ENCODE data around the gene DLGAP4.

Gene DLGAP4

DNA sequence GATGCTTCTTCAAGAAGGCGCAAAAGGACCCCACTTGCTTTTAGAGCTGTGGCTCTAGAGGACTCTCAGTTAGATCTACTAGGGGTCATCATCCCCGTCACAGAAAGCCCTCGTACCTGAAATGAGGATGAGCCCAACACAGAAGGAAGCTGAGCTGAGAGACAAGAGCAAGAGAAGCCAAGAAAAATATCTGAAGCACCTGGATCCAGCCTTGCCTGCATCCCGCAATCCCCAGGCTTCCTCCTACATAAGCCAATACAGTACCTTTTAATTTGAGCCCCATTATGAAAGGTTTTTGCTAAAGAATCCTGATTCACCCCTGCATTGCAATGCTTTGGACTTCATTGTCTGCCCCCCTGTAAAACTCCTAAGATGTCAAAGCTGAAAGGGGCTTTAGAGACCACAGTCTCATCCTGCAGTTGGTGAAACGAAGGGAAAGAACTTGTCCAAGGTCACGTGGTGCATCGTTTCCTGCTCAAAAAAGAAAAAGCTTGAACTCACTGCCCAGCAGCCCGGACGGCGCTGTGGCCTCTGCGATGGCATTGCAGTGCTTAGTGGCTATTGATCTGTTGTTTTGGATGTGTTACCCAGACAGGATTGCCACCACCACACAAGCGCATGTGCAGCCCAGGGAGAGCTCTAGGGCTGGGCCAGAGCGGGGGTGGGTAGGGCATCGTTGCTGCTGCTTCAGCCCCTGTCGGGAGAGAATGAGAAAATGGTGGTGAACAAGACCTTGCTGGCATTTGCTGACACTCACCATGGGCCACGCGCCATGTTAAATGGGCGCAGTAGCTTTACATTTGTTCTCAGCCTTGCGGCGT lies 41.5 kb upstream of the DLGAP4 start:
- TF ChIP-seq, protein P1, sequence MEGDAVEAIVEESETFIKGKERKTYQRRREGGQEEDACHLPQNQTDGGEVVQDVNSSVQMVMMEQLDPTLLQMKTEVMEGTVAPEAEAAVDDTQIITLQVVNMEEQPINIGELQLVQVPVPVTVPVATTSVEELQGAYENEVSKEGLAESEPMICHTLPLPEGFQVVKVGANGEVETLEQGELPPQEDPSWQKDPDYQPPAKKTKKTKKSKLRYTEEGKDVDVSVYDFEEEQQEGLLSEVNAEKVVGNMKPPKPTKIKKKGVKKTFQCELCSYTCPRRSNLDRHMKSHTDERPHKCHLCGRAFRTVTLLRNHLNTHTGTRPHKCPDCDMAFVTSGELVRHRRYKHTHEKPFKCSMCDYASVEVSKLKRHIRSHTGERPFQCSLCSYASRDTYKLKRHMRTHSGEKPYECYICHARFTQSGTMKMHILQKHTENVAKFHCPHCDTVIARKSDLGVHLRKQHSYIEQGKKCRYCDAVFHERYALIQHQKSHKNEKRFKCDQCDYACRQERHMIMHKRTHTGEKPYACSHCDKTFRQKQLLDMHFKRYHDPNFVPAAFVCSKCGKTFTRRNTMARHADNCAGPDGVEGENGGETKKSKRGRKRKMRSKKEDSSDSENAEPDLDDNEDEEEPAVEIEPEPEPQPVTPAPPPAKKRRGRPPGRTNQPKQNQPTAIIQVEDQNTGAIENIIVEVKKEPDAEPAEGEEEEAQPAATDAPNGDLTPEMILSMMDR (conservative IDR thresholded peaks at IDR 0.05; ENCODE audit: control insufficient read depth, insufficient read depth, low read depth, low read length): no peak
- no peak for DNase-seq (ENCODE audit: low read depth)
- no peak overlapping the region for H3K4me3 ChIP-seq (ENCODE audit: control insufficient read depth, low read depth, low read length)

DNA sequence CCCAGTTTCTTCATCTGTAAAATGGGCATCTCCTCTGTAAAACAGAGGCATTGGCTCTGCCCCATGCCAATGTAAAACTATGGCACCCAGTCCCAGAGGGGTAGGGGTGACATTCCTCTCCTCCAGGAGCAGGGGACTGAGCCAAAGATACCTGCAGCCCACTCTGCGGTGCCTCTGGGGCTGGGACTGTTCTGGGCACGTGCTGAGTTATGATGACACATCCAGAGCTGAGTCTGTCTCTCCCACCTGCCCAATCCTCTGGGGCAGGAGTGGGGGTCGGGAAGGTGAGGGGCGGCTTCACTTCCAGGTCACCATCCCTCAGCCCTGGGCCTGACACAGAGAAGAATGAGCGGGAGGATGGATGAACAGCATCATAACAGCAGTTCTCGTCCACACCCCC lies 40.0 kb upstream of the DLGAP4 start:
- no peak overlapping the region for H3K4me3 ChIP-seq (ENCODE audit: control insufficient read depth, low read depth, low read length)
- TF ChIP-seq, protein P1 (conservative IDR thresholded peaks at IDR 0.05; ENCODE audit: control insufficient read depth, insufficient read depth, low read depth, low read length): no peak
- no peak for DNase-seq (ENCODE audit: low read depth)

DNA sequence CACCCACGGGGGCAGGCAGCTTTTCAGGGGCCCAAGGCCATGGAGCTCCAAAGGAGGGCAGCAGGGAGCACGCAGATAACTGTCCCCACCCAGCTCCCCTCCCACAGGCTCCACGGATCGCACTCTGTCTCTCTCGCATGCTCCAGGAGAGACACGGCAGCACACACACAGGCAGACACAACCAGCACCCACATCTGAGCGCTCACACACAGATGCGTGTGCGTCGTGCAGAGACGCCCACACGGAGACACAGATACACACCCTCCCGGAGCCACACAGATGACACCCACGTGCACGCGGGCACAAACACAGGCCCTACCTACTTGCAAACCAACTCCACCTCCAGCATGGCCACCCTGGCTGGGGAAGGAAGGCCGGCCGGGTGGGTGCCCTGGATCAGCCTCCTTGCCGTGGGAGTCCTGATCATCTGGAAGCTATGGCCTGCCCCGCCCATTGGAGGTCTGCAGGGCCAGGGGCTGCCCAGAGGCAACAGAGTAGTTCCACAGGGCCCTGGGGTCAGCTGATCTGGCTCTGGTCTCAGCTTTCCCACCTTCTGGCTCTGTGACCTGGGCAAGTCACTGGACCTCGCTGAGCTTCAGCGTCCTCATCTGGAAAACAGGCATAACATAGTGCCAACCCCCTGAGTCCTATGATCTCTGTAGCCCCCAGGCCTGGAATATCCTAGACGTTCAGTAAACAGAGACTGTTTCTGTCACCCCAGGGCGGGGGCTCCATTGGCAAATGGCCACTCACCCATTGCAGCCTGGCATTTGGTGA lies 38.3 kb upstream of the DLGAP4 start:
- TF ChIP-seq, protein P1 (conservative IDR thresholded peaks at IDR 0.05; ENCODE audit: control insufficient read depth, insufficient read depth, low read depth, low read length): no peak
- no peak overlapping the region for H3K4me3 ChIP-seq (ENCODE audit: control insufficient read depth, low read depth, low read length)
- no peak for DNase-seq (ENCODE audit: low read depth)

DNA sequence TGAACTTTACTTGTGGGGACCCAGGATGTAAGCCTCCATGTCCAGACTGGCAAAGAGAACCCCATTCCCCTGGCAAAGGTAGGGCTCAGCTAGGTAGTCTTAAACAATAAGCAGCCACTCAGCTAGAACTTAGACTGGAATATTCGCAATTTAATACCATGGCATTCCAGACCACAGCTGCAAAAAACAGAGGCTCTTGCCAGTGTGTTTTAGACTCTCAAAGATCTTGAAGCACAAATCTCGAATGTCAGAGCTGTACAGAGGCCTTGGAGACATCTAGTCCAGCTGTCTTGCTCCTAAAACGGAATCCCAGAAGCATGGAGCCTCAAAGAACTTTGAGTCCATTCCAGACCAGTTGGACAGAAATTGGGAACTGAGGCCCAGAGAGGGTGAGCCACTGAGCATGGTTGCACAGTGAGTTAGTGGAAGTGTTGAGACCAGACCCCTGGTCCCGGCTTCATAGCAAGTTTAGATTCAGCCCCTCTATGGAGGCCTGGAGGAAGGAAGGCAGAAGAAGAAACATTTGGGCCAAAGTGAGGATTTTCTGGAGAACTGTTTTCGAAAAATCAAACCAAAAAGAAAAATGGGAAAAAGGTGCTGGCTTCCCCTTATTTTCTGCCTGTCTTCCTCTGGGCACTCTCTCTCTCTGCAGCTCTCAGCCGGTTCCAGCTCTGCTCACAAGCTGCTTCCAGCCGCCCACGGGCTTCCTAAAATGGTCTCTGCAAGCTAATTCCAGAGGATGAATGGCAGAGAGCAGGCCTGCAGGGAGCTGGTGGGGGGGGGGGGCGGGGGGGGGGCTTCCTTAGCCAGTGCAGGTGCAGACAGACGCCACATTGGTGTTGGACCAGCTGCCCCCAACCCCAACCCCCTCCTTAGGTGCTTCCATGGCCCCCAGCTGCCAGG lies 37.4 kb upstream of the DLGAP4 start:
- TF ChIP-seq, protein P1 (conservative IDR thresholded peaks at IDR 0.05; ENCODE audit: control insufficient read depth, insufficient read depth, low read depth, low read length): no peak
- H3K4me3 ChIP-seq (ENCODE audit: control insufficient read depth, low read depth, low read length): no peak overlapping the region
- DNase-seq (ENCODE audit: low read depth): no peak

DNA sequence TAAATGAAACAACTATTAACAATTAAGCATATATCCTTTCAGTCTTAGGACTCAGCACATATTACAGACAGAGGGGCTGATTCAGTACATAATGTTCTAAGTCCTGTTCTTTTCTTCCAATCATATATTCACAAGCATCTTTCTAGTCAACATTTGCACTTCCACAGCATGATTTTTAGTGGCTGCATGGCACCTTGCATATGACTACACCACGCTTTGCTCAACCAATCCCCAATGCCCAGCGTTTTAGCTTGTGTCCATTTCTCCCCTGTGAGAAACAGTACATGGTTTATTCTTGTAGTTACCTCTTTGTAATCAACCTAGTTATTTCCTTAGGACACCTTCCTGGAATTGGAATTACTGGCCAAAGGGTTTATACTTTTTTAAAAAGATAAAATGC lies 36.6 kb upstream of the DLGAP4 start:
- no peak overlapping the region for H3K4me3 ChIP-seq (ENCODE audit: control insufficient read depth, low read depth, low read length)
- no peak for DNase-seq (ENCODE audit: low read depth)
- TF ChIP-seq, protein P1 (conservative IDR thresholded peaks at IDR 0.05; ENCODE audit: control insufficient read depth, insufficient read depth, low read depth, low read length): no peak
